NCI-H2196 treated with DMSO at 0.1 percent for 48 hours (cell line): Measurements from ENCODE around the gene SLX4IP.

ENCODE experiments used
- DNase-seq: peaks from one replicate; lab custom pipeline; 2025; ENCODE audit not compliant: unreplicated experiment; lab: John Stamatoyannopoulos, UW

Gene SLX4IP

DNA sequence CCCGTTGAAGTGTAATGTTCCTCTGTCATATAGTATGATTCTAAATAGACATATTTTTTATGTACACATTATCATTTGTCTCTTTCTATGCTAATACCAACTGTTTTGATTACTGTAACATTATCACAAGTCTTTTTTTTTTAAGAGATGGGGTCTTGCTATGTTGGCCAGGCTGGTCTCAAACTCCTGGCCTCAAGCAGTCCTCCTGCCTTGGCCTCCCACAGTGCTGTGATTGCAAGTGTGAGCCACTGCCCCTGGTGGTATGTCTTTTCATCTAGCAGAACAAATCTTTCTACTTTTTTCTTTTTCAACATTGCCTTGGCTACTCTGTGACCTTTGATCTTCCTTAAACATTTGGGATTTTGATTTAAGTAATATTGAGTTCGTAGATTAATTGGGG is 57.7 kb downstream of the SLX4IP start:
- no peak for DNase-seq

DNA sequence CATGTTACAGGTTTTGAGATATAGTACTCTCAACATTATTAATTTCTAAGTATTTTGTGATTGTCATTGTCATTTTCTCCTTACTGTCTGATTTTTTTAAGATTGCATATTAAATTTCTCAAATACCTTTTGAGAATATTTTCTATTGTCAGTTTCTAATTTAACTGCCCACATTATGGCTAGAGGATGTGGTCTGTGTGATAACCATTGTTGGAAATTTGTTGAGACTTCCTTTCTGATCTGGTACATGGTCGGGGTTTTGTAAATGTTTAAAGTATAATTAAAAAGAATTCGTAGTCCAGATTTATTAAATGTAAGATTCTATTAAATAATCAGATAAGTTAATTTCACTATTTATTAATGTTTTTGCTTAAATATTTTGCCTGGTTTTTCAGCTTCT is 60.1 kb downstream of the SLX4IP start:
- DNase-seq, result no peak

DNA sequence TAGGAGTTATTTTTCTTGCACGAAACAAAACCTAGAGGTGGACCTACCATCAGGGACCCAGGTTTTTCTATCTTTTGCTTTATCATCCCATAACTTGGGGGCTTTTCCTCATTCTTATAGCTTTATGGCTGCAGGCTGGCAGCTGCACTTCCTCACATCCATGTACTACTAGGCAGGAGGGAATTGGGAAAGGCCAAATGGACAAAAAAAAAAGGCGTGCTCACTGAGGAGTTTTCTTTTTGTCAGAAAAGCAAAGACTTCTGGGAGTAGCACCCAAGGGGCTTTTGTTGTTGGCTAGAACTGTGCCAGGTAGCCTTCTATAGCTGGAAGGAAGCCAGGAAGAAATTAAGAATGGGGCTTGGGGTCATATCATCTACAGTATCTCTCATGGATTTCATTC is 61.4 kb downstream of the SLX4IP start:
- DNase-seq, result no peak

- DNase-seq, result no peak
Observed at GRCh38 chr20:10497283-10497682, 62.2 kb downstream of the SLX4IP start.

GRCh38 chr20:10497791-10498190 is 62.7 kb downstream of the SLX4IP start:
- no peak for DNase-seq

DNA sequence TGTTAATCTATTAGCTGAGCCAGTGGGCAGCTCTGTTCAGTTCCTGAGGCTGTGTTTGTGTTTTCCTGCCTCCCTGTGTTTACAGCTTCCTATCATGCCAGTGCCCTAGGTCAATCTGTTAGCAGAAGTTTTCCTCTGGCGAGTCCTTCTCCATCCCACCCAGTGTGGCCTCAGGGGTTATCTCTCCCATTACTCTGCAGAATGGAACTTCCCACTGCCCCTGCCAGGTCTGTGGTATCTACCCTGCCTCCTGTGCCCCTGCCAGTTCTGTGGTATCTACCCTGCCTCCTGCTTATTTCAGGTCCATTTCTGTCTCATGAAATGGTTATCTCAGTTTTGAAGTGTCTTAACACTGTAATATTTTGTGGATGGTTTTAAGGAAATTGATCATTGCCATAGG is 63.1 kb downstream of the SLX4IP start:
- no peak for DNase-seq

DNA sequence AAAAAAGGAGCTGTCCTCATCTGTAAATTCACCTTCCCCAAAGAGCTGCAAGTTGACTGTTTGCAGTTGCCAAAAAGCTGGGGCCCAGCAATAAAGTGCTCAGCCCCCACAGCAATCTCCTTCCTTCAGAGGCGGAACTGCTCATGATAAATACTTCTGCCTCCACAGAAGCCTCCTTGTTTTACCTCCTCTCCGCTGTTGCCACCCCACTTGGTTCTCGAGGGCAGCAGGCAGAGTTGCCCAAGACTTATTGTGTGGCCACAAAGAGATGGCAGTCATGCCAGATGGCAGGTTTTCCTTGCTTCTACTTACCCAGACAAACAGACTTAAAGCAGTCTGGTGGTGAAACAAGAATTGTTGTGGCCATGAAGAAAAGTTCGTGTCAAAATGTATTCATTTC is 66.3 kb downstream of the SLX4IP start:
- no peak for DNase-seq

- DNase-seq, result no peak
Observed at GRCh38 chr20:10502098-10502526, 67.0 kb downstream of the SLX4IP start.

DNA sequence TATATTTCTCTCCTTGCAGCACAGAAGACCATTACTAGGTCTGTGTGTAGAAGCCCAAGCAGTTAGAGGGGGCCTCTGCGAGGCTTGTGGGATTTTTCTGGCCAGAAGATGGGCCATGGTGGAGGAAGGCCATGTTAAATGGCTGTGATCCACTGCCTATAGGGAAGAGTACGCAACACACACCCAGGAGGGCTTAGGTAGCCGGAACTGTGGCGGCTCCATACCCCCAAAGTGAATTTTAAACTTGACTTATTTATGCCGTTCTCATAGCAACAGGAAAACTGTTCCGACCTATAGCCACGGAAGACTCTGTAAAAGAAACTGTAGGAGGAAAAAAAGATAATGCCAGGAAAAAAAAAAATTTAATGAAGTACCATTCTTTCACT is 69.5 kb downstream of the SLX4IP start:
- no peak for DNase-seq

- no peak for DNase-seq
Observed at GRCh38 chr20:10504994-10505730, 70.1 kb downstream of the SLX4IP start.

- no peak for DNase-seq
Observed at GRCh38 chr20:10505827-10506226, 70.7 kb downstream of the SLX4IP start.

DNA sequence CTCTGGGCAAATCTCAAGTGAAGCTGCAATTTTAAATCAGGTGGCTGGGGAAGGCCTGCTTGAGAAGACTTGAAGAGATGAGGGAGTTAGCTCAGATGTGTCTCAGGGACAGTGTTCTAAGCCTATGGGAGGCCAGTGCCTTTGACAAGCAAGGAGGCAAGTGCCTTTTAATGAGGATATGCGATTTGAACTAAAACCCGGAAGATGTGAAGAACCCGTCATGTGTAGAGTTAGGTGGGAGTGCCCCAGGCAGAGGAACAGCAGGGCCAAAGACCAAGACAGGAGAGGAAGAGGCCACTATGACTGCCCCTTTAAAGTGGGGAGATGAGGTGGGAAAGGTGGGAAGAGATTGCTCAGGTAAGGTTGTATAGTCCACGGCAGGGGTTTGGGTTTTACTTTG is 71.9 kb downstream of the SLX4IP start:
- DNase-seq, result no peak

DNA sequence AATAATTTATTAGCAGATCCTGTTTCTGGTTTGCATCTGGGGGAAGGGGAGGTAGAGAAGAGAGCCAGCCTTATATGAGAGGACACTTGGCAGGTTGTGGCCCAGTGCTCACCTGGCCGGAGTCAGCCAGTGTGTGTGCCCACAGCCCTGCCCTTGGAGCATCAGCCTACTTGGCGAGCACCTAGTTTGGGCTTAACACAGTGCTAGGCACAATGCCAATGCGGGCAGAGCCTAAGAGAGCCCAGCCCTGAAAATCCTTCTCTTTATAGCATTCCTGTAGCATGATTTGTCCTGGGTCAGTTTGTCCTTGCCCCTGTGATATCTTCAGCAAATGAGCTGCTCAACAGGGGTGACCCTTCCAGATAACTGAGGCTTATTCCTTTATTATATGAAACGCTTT is 73.0 kb downstream of the SLX4IP start:
- DNase-seq, result no peak

DNA sequence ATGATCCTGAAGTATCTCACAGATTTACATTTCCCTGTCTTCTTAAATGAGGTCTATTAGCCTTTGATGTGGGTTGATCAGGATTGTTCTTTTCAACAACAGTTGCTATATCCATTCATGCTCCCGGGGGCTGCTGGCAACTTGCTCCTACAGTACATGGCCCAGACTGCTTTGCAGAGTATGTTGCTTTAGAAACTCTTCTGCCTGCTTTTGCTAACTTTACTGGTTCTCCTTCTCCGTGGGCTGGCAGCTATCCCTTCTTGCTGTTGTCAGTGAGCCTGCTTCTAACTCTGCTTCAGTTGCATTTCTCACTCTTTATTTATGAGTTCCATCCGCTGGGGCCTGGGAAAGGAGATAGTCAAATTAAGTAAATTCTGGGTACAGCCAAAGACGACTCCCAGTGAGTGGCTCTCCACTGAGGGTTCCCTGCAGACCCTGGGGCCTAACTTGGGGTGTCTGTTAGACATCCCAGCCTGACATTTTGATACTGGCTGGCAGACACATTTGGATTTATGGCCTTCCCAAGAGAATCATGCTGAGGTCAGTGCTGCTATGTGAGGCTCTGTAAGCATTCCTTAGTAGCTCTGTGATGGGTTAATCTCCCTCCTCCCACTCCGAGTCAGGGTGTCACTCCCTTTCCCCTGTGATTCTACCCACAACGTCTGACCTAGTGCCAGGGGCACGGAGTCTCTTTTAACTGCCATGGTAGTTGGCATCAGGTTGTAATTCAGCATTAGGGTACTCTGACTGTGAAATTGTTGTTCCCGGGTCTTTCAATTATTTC is 73.6 kb downstream of the SLX4IP start:
- no peak for DNase-seq

- DNase-seq, result no peak
Observed at GRCh38 chr20:10509376-10509775, 74.3 kb downstream of the SLX4IP start.

- DNase-seq, result no peak
Observed at GRCh38 chr20:10510216-10510615, 75.1 kb downstream of the SLX4IP start.

- no peak for DNase-seq
Observed at GRCh38 chr20:10511170-10511508, 76.0 kb downstream of the SLX4IP start.

- peak; percentile 49 for DNase-seq
Observed at GRCh38 chr20:10511509-10512251, 76.6 kb downstream of the SLX4IP start.

- DNase-seq, result no peak
Observed at GRCh38 chr20:10513061-10513460, 78.0 kb downstream of the SLX4IP start.

DNA sequence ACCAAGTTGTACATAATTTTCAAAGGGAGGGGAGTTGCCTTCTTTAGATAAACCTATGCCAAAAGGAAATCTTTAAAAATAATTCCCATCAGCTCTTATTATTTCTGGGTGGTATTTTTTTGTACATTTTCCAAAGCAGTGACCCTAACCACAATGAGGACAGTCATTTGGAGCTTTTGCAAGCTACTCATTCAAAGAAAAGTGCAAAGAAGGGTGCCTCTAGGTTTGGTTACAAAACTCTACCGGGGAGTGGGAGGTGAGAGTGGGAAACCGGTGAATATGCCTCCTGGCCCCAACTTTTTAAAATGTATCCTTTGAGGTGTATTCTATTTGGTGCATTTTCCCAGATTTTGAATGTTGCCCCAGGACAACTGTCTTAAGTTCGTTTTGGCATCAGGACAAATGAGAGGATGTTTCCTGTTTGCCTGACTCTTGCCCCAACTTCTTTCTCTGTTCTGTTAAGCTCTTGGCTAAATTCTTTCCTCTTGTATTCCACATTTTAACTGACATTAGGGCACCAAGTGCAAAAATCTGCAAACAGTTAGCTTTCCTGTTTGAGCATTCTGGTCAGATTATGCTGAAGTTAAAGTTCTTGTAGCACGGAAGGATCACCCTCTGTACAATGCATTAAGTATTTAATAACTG is 78.9 kb downstream of the SLX4IP start:
- DNase-seq, result no peak

GRCh38 chr20:10516529-10516928 is 81.4 kb downstream of the SLX4IP start:
- DNase-seq, result no peak
